Measurements from ENCODE around the gene TMEM273.

Gene TMEM273

GRCh38 chr10:49176310-49177268 is 11.6 kb downstream of the TMEM273 start:
- DNase-seq (ENCODE audit: low read depth) = no peak

GRCh38 chr10:49175587-49176309 is 12.4 kb downstream of the TMEM273 start:
- DNase-seq (ENCODE audit: low read depth) = no peak

GRCh38 chr10:49174926-49175500 is 13.2 kb downstream of the TMEM273 start:
- no peak for DNase-seq (ENCODE audit: low read depth)

- DNase-seq (ENCODE audit: low read depth) = no peak
These were observed 13.8 kb downstream of the TMEM273 start for GRCh38 chr10:49174261-49174925.

GRCh38 chr10:49173853-49174252 is 14.3 kb downstream of the TMEM273 start:
- no peak for DNase-seq (ENCODE audit: low read depth)

GRCh38 chr10:49173201-49173772 is 14.9 kb downstream of the TMEM273 start:
- no peak for DNase-seq (ENCODE audit: low read depth)

GRCh38 chr10:49172777-49173132 is 15.4 kb downstream of the TMEM273 start:
- DNase-seq (ENCODE audit: low read depth) = no peak

- DNase-seq (ENCODE audit: low read depth) = no peak
These were observed 16.0 kb downstream of the TMEM273 start for GRCh38 chr10:49172061-49172776.

- no peak for DNase-seq (ENCODE audit: low read depth)
These were observed 16.7 kb downstream of the TMEM273 start for GRCh38 chr10:49171326-49172060.

- no peak for DNase-seq (ENCODE audit: low read depth)
These were observed 17.4 kb downstream of the TMEM273 start for GRCh38 chr10:49170632-49171325.

- no peak for DNase-seq (ENCODE audit: low read depth)
These were observed 18.4 kb downstream of the TMEM273 start for GRCh38 chr10:49169776-49170175.

- no peak for DNase-seq (ENCODE audit: low read depth)
These were observed 19.2 kb downstream of the TMEM273 start for GRCh38 chr10:49168831-49169500.

GRCh38 chr10:49168171-49168540 is 20.0 kb downstream of the TMEM273 start:
- no peak for DNase-seq (ENCODE audit: low read depth)

- no peak for DNase-seq (ENCODE audit: low read depth)
These were observed 20.6 kb downstream of the TMEM273 start for GRCh38 chr10:49167425-49168170.

GRCh38 chr10:49166484-49167400 is 21.4 kb downstream of the TMEM273 start:
- DNase-seq (ENCODE audit: low read depth) = no peak

- DNase-seq (ENCODE audit: low read depth) = no peak
These were observed 22.2 kb downstream of the TMEM273 start for GRCh38 chr10:49165821-49166483.

- no peak for DNase-seq (ENCODE audit: low read depth)
These were observed 22.9 kb downstream of the TMEM273 start for GRCh38 chr10:49165259-49165658.
